GM18868 (cell line): ENCODE results near the gene ATG4A.
A peak's percentile ranks its signal among the peaks of the same experiment; 100 is the strongest.

ENCODE experiments used
- ATAC-seq: cut with Tn5 transposase; IDR thresholded peaks from one replicate; pipeline ENCODE4 v1.9.1; 2021; ENCODE audit warnings: mild to moderate bottlenecking, moderate library complexity; ENCODE audit not compliant: unreplicated experiment

The ATG4A gene

DNA sequence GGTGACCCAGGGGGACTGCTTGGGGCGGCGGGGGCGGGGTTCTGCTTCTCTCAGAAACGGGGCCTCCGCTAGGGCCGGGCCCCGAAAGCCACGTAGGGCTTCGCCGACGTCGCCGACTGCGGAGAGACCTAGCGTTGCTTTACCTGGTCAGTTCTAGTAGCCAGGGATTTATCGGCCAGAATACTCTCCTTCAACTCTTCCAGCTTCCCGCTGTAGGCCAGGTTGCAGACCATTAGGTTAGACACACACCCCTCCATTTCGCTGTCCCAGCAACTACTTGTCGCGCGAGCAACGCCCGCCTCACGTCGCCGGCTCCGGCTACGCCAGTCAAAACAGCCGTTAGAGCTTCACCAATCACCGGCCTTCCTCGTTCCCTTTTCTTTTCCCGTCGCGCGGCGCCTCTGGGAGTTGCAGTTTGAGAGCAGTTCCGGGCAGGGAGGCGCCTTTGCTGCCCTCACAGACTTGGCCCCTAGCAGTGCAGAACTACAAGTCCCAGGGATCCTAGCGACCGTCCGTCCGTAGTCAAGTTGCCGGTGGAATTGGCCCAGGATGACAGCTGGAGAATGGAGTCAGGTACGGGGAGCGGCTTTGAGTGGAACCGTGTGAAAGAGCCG, at the start of gene ATG4A, which contains the start of gene PSMD10:
TSS of gene ATG4A (plus strand) at position 515 of the 614 bp plus-strand sequence. CDS start at position 564, 49 bp downstream.
TSS of gene PSMD10 (minus strand) at position 279 of the 614 bp plus-strand sequence. CDS start at position 257, 22 bp downstream.
- peak; percentile 96 for ATAC-seq

DNA sequence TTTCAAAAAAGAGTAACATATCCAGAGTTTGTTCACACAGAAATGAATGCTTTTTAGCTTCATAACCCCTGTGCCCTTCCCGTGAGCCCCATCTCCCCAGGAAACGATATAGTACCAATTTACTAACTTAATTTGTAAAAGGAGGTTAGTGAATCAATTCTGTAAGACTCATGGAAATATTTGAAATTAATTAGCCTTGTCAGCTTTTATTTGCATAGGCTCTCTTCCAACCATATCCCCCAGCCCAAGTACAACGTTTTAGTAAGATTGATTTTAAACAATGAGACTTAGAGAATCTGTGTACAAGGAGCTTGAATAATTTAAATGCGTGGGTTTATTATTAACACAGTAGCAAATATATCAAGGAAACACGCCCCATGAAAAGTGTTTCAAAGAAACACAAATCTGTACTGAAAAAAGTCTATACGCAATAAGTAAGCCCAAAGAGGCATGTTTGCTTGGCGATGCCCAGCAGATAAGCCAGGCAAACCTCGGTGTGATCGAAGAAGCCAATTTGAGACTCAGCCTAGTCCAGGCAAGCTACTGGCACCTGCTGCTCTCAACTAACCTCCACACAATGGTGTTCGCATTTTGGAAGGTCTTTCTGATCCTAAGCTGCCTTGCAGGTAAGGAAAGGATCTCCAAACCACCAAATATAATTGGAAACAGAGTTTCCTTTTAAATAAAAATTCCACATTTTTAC, 46.9 kb upstream of the ATG4A start, which contains the start of gene VSIG1:
TSS of gene VSIG1 (plus strand) at position 512 of the 703 bp plus-strand sequence. CDS start at position 578, 66 bp downstream.
- ATAC-seq, result no peak

- ATAC-seq, result no peak
These were observed 41.9 kb upstream of the ATG4A start for GRCh38 chrX:108049649-108050048.

DNA sequence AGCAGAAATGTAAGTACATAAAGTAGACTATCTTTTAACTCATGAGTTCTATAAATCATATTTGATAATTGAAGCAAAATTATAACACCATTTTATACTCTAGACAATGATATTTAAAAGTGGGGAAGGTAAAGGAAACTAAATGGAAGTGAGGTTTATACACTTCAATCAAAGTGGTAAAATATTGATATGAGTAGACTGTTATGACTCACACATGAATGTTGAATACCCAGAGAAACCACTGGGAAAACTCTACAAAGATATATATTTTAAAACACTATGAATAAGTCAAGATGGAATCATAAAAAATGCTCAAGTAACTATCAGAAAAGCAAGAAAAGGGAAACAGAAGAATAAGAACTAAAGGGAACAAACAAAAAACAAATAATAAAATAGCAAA, 38.4 kb upstream of the ATG4A start:
- peak; percentile 79 for ATAC-seq

GRCh38 chrX:108055546-108055945, 36.0 kb upstream of the ATG4A start:
- no peak for ATAC-seq

- no peak for ATAC-seq
These were observed 31.8 kb upstream of the ATG4A start for GRCh38 chrX:108059801-108060200.

GRCh38 chrX:108064001-108064400, 27.6 kb upstream of the ATG4A start:
- ATAC-seq, result peak; percentile 74

DNA sequence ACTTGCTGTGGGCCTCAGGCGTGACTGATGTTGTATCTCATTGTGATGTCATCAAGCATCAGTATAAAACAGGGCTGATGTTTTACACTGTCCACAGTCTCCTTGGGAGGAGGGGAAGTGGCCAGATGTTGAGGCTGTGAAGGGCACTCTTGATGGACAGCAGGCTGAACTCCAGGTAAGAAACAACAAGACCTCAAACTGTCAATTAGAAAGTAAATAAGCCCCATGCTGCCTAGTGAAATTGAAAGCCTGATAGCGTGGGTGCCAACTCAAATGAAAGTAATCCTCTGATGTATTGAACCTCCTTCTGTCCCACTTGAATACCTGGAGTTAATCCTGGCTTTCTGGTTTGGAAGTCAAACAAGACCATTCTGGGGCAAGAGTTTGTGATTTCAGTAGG, 27.0 kb upstream of the ATG4A start:
- peak; percentile 65 for ATAC-seq

DNA sequence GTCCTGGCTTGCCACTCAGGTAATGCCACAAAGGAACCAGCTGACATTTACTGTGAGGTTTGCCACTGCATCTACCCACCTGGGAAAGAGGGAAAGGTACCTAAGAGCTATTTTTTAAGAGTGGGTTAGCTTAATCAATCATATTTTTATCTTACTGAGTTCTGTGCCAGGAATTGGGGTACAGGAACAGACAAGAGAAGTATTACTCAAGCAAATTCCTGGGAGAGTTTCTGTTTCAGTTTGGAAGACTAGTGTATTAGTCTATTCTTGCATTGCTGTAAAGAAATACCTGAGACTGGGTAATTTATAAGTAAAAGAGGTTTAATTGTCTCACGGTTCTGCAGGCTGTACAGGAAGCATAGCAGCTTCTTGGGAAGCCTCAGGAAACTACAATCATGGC, 23.5 kb upstream of the ATG4A start:
- no peak for ATAC-seq

DNA sequence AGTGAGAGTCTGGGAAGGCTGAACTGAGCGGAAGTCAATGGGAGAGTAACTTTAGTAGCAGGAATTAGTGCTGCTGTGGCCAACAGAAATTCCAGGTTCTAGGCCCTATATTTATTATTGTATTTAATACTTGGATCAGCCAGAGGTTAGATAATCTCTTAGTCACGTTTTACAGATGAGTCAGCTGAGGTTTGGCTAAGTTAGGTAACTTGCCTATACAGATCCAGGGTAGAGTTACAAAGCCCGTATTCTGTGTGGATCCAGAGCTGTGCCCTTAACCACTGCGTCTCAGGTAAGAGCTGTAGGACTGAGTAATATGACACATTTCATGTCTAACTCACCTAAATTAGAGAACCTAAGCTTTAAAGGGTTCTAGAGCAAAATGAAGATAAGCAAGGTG, 20.7 kb upstream of the ATG4A start:
- ATAC-seq, result no peak

DNA sequence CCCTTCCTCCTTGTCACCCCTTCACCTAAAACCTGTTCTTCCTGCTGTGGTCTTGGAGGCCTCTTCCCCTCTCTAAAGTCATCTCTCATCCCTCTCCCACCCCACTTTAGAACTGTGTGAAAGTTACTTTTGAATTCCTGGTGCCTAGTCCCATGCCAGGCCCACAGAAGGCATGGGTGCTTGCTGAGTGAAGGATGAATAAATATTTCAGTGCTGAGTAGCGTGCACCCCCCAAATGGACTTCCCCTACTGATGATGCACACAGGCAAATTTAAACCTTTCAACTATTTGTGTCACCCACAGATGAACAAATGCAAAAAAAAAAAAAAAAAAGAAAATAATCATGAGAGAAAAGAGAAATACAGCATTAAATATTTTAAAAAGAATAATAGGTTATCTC, 20.0 kb upstream of the ATG4A start:
- ATAC-seq, result peak; percentile 58

- ATAC-seq, result no peak
These were observed 18.8 kb upstream of the ATG4A start for GRCh38 chrX:108072746-108073145.

DNA sequence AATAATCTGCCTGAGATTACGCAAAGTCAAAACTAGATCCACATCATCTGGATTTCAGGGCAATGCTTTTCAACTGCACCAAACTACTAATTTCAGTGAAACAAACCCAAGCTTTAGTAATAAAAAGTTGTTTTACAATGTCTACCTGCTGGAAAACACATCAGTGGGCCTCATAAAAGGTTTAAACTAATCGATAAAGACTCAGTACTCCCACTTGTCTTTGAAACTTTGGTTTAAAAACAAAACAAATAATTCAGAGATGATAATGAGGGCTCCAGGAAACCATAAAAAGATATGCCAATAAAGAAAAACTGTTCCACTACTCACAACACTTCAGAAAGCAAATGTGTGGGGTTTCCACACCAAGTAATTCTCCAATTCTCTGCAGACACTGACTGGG, 10.5 kb upstream of the ATG4A start:
- no peak for ATAC-seq

- no peak for ATAC-seq
These were observed 3.8 kb upstream of the ATG4A start for GRCh38 chrX:108087792-108088191.

DNA sequence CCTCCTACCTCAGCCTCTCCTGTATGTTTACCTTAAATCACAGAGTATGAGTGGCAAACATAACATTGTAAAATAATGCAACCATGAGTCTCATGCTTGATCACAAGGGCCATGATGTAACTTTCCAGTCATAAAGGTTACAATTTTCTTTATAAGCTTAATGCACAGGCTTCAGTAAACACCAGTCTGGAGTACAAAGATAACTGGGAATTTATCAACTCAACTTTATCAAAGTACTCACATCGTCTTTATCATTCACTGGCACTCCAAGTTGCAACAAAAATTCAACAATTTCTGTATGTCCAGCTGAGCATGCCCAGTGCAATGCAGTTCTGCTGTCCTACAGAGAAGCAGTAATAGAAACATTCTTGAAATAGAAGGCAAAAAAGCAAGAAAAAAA, 3.1 kb upstream of the ATG4A start:
- no peak for ATAC-seq

DNA sequence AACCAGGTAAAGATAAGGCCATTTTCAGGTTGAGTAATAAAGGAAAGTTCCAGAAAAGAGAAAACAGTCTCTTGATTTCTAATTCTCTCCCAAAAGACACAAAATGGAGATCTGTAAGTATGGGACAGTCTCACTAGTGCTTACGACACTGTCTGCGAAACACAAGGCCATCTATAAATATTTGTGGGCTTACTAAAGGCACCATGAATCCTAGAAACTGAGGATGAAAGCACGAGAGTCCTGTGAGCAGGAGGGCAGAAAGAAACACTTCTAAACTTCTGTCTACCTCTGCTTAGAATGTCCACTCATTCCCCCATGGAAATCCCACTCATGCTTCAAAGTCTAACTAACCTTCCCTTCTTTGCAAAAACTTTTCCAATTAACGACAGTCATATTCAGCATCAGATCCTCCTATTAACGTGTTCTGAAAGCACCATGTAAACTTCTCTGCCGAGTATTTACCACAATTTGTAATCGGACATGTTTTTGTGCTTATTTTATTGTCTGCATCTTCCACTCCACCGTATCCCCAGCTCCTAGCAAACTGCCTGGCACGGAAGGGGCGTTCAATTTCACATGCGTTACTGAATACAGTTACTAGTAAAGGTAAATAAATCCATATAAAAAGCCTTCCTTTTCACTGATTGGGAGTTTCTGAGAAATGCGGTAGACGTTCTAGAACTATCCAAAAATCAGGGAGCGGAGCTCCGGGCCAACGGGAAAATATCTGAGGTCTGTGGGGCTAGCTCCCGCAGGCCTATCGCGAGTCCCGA, 901 bp upstream of the ATG4A start:
- peak; percentile 0 for ATAC-seq

DNA sequence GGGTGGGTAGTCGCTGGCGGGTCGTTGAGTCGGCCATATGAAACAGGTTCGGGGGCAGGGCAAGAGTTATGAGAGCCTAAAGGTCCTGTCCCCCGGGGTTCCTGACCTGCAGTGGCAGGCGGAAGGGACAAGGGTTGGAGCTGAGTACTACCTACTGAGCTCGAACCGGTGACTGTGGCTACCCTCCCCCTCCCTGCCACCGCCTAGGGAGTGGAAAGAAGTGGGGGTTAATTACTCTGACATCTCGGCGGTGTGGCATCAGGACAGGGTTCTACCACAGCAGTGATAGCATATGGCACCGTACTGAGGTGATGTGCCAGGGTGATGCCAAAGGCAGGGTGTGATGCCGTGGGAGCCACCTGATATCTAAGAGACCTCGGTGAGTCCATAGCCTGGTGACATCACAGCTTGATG, 307 bp downstream of the ATG4A start:
- ATAC-seq, result peak; percentile 30

- ATAC-seq, result no peak
These were observed 5.8 kb downstream of the ATG4A start for GRCh38 chrX:108097380-108097779.

- ATAC-seq, result no peak
These were observed 13.9 kb downstream of the ATG4A start for GRCh38 chrX:108105473-108105872.

GRCh38 chrX:108114541-108114940, 23.0 kb downstream of the ATG4A start:
- no peak for ATAC-seq

DNA sequence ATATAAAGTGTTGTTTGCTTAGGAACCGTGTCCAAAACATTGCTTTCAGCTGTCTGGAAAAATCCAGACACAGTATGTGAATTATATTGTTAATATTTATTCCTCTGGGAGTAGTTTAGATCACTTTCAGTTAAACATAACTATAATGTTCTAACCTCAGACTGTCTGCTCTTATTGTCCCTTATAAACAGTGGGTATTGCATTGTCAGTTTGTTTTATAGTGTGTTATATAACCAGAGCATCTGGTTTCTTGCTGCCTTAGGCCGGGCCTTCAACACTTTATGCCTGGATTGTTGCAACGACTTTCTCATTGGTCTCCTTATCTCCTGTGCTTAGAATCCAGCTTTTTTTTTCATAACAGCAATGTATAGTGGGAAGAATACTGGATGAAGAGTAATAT, 26.4 kb downstream of the ATG4A start:
- no peak for ATAC-seq

- ATAC-seq, result no peak
These were observed 29.7 kb downstream of the ATG4A start for GRCh38 chrX:108121291-108121690.
